GM21360 (cell line): ENCODE measurements around the gene NUP62.

Experiments used
- ATAC-seq: cut with Tn5 transposase; IDR thresholded peaks from one replicate; pipeline ENCODE4 v1.9.1; 2021; ENCODE audit warnings: mild to moderate bottlenecking, moderate library complexity; ENCODE audit not compliant: unreplicated experiment

NUP62 gene

DNA sequence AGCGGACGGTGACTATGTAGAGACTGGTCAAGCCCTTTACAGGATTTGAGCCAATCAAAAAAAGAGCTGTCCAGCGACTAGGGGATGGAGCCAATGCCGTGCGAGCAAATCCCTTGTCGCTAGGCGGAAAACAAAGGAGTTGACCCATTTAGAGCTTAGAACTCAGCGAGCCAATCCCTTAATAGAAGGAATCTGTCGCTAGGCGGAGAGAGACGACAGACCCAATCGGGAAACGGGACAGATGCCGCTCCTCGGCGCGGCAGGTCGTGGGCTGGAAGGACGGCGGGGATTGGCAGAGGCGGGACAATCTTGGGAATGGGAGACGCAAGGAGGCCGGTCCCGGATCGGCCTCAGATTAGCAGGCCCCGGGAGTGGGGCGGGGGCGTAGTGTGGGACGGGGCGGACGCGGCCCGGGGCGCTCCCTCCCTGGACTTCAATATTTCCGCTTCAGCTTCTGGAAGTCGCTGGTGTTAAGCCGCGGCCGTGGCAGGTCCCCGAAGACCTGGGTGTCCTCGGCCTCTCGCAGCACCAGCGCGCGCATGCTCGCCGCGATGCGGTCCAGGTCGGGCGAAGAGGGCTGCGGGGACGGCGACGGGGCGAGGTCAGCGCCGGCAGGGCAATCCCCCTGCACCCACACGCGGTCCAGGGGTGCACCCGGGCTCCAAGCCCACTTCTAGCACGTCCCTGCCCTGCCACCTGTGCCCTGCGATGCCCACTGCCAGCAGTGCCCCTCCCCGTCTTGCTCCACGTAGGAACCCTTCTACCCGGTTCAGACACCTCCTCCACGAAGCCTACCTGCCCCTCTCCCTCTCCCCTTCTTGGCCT is 59.6 kb downstream of the NUP62 start:
- ATAC-seq = peak; percentile 60

- ATAC-seq = peak; percentile 4
Measured at GRCh38 chr19:49869009-49869483, 60.3 kb downstream of the NUP62 start.

- ATAC-seq = peak; percentile 31
Measured at GRCh38 chr19:49866933-49867782, 62.1 kb downstream of the NUP62 start, which contains the start of gene PNKP. TSS of gene PNKP (minus strand) at chr19:49867576. CDS start at chr19:49867204, 372 bp downstream.

- no peak for ATAC-seq
Measured at GRCh38 chr19:49864890-49865289, 64.4 kb downstream of the NUP62 start.

DNA sequence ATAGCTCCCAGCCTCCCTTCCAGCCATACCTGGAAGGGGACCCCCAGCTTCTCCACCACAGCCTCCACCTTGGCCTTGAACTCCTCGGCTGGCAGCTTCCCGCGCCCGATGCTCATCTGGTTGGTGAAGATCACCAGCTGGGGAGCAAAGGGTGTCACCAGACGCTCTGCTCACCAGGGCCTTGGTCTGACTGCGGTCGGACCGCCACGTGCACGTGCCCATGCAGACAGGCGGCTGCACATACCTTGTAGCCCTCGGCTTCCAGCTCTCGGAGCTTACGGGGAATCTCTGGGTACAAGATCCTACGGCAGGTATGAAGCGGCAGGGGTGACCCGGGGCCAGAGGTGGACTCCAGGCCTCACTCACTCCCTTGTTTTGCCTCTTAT is 65.4 kb downstream of the NUP62 start:
- ATAC-seq = no peak

DNA sequence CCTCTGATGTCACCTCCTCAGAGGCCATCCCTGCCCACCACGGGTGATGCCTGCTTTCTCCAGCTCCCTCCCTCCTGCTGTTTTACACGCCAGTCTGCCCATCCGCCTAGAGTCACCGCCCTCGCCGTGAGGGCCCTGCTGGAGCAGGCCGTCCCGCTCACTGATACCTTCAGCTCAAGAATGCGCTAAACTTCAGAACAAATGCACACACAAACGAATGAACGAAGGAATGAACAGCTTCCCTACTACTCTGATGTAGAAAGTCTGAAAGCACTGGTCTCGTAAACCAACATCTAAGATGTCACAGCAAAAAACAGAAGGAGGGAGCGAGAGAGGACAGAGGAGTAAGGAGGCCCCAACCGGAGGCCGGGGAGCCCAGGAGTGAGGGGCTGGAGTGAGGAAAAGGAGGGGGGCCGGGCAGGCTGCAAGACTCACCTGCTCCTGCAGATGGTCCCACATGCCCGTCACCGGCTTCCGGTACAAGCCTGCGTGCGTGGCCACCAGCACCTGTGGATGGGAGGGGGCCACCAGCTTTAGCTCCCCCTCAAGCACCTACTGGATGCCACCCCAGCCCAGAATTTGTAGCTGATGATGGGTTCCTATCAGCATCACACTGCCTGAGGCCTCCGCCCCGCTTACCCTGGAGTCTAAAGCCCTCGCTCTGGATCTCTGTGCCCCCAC is 65.9 kb downstream of the NUP62 start:
- no peak for ATAC-seq

DNA sequence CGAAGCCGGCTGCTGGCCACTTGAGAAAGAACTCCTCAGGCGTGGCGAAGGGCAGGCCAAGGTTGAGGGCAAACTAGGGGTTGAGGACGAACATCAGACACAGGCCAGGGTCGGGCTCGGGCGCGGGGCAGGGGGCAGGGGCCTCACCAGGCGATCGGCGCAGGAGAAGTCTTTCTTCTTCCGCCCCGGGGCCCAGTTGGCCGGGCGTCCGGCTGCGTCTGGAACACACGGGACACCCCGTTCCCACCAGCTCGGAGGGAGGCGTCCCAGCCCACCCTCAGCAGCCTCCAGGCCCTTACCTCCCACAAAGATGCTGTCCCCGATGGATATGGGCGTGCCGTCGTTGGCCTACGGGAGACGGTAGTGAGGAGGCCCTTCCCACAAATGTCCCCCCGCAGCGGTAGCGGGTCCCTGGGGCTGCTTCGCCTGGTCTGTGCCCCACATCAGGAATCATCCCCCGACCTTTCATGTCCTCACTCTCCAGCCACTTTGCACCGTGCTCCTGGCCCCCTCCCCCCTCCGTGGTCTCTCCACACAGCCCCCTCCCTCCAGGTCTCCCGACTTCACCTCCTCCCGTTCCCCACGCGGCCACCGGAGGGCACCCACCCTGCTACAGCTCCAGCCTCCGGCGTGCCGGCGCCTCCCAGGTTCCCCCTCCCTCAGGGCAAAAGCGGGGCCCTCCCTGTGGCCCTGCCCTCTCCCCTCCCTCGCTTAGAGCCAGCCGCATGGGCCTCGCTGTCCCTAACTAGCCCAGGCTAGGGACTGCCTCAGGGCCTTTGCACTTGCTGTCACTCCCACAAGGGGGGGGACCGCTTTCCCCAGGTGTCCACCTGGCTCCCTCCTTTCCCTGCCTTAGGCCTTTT is 66.7 kb downstream of the NUP62 start:
- ATAC-seq = no peak

DNA sequence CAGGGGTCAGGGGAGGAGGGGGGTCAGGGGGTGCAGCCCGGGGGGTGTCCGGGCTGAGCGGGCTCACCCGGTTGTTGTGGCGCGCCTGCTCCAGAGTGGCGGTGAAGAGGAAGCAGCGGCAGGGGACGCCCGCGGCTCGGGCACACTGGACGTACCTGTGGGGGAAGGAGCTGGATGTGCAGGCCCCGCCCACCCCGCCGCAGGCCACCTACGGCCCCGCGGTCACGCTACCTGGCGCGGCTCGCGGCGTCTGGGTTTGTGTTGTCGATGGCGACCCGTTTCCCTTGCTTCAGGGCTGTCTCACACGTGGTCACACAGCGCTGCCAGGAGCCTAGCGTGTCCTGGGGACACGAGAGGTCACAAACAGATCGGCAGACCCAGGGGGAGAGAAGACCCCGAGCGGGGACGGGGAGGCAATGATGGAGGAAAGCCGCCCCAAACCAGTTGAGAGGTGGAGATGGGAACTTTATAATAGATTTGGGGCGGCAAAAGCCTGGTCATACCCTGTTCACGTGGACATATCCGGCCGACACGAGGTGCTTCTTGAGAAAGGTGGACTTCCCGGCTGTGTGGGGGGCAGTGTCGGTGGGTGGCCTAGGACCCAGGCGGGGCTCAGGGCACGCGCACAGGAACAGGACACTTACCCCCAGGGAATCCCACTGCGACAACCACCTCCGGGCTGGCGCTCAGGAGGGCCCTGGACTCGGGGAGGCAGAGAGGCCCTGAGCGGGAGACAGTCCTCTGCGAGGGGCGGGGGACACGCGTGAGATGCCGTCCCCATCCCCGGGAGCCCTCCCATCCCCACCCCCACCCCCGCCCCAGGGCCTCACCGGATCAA is 67.5 kb downstream of the NUP62 start:
- ATAC-seq = no peak

DNA sequence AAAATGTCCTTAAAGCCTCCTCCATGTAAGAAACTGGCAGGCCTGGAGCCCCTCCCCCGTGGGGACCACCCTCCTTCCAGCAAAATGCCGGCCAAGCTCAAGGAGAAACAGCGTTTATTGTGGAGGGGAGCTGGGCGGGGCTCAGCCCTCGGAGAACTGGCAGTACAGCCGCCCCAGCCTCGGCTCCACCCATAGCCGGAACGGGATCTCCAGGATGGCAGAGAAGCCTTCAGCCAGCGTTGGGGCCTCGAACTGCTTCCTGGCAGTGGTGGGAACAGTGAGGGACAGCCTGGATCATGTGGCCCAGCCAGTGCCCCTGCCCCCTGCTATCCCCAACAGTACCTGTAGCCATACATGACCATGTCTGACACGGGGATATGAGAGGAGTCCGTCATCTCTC is 68.2 kb downstream of the NUP62 start:
- no peak for ATAC-seq

GRCh38 chr19:49860336-49861102 is 68.8 kb downstream of the NUP62 start:
- ATAC-seq = no peak

- ATAC-seq = no peak
Measured at GRCh38 chr19:49859682-49860335, 69.5 kb downstream of the NUP62 start.

GRCh38 chr19:49858088-49858985 is 71.0 kb downstream of the NUP62 start:
- ATAC-seq = no peak

- ATAC-seq = no peak
Measured at GRCh38 chr19:49857838-49858087, 71.5 kb downstream of the NUP62 start.

DNA sequence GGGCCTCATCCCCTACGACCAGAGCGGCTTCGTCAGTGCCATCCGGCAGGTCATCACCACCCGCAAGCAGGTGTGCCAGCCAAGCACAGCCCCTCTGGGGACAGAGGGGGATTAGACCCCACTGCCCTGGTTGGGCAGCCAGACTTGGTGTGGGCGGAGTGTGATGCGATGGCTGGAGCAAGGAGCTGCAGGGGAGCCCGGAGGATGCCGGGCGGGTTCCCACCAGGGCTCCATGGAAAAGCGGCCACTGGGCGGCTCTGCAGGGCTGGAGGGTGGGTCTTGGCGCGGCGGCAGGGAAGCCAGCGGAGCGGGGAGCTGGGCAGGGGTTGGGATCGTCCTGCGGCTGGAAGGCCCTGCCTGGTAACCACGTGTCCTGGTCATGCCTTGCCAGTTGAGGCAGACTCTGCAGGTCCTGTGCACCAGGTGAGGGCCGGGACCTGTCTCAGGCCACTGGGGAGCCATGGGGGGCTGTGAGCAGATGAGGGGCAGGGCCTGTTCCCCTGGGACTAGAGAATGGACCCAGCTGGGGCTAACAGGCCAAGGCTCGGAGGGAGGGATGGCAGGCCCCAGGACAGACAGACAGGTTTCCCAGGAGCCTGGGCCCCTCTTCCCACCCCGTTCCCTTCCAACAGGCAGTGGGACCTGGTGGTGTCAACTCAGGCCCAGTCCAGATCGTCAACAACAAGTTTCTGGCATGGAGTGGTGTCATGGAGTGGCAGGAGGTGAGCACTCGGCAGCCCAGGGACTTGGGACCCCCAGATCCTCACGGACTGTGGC is 72.1 kb downstream of the NUP62 start:
- ATAC-seq = no peak
